Upper lobe of left lung (tissue), 4 donors: ENCODE data around the gene CTXN1.

ENCODE experiments used
- CTCF ChIP-seq, 6 experiments: fragments of 450-650 bp in 4 of 6; fragments of 200-600 bp in 2 of 6; sonication (generic) in 2 of 6; IDR thresholded peaks; one replicate each; pipeline ENCODE4 v1.5.1; 2016 to 2019; ENCODE audit warnings: antibody characterized with exemption in 6 of 6
- POLR2A ChIP-seq, 4 donors: fragments of 450-650 bp; IDR thresholded peaks; one replicate each; pipeline ENCODE4 v1.5.1; 2016 to 2017; ENCODE audit warnings: antibody characterized with exemption in 4 of 4, mild to moderate bottlenecking in 2 of 4
- POLR2AphosphoS5 ChIP-seq, 2 donors: sonication (generic); formaldehyde crosslinking; IDR thresholded peaks; one replicate each; pipeline ENCODE4 v1.5.1; 2017; ENCODE audit warnings: antibody characterized with exemption in 2 of 2

GRCh38 chr19:7959211-7959610, 33.3 kb upstream of the CTXN1 start:
- TF ChIP-seq CTCF (IDR thresholded peaks at IDR 0.05) (no peak), POLR2A (IDR thresholded peaks at IDR 0.05) (no peak), POLR2AphosphoS5 (IDR thresholded peaks at IDR 0.05) (no peak)
